Peyer's patch (tissue), 4 donors: ENCODE data around the gene ENO4. TPM values are rescaled to one million over a fixed set of nuclear protein-coding genes. Genes with fewer than 3 reads are reported as not detected.

Experiments
- DNase-seq, 3 donors: peaks; one replicate each; pipeline ENCODE4 v3.0.0-alpha.2; 2017 to 2019
- H3K27ac ChIP-seq, 4 donors: fragments of 200-600 bp; sonication (generic); one replicate each; pipeline ENCODE4 v1.5.1; 2016 to 2019
- H3K27me3 ChIP-seq, 2 donors: fragments of 200-600 bp; sonication (generic); one replicate each; pipeline ENCODE4 v1.5.1; 2019
- H3K36me3 ChIP-seq, 3 donors: fragments of 200-600 bp; sonication (generic); one replicate each; pipeline ENCODE4 v1.5.1; 2016 to 2019
- H3K4me1 ChIP-seq, 4 donors: fragments of 200-600 bp; sonication (generic); one replicate each; pipeline ENCODE4 v1.5.1; 2016 to 2019
- H3K4me3 ChIP-seq, 4 donors: fragments of 200-600 bp; sonication (generic); 1 replicate in 3 of 4; 2 replicates in 1 of 4; pipeline ENCODE4 v1.5.1; 2016 to 2019; ENCODE audit warnings: mild to moderate bottlenecking in 1 of 4
- H3K9me3 ChIP-seq, 4 donors: fragments of 200-600 bp; sonication (generic); one replicate each; pipeline ENCODE4 v1.5.1; 2016 to 2019; ENCODE audit warnings: mild to moderate bottlenecking in 1 of 4
- CTCF ChIP-seq, 6 experiments: fragments of 450-650 bp in 4 of 6; fragments of 200-600 bp in 2 of 6; sonication (generic) in 1 of 6; IDR thresholded peaks; one replicate each; pipeline ENCODE4 v1.5.1; 2017 to 2019; ENCODE audit warnings: antibody characterized with exemption in 6 of 6, mild to moderate bottlenecking in 3 of 6, moderate library complexity in 1 of 6
- POLR2A ChIP-seq, 2 donors: fragments of 450-650 bp; IDR thresholded peaks; one replicate each; pipeline ENCODE4 v1.5.1; 2017; ENCODE audit warnings: antibody characterized with exemption in 2 of 2, mild to moderate bottlenecking in 2 of 2, moderate library complexity in 2 of 2
- total RNA-seq, 4 donors: library from RNA; depleted of rRNA; stranded (reverse); fragments of >200 nt; gene quantifications; one replicate each; pipeline ENCODE4 v1.1.0, GENCODE V29; 2016

The ENO4 gene
- total RNA-seq, 4 donors from 2014 or later = not detected

- Histone ChIP-seq H3K27me3 (no peaks in the 10 kb centered on the region), H3K4me1 (no peaks in the 10 kb centered on the region), H3K9me3 (no peaks in the 10 kb centered on the region), H3K36me3 (no peaks in the 10 kb centered on the region), H3K4me3 (no peak overlapping the region), H3K27ac (no peak overlapping the region)
- DNase-seq = no peak
- no peak for TF ChIP-seq CTCF (IDR thresholded peaks at IDR 0.05)
- TF ChIP-seq POLR2A (IDR thresholded peaks at IDR 0.05) = no peak
Observed at GRCh38 chr10:116803451-116804249, 45.6 kb upstream of the ENO4 start.

GRCh38 chr10:116808706-116809105 lies 40.6 kb upstream of the ENO4 start:
- no peaks in the 10 kb centered on the region for H3K4me1 ChIP-seq
- no peak for TF ChIP-seq POLR2A (IDR thresholded peaks at IDR 0.05)
- TF ChIP-seq CTCF (IDR thresholded peaks at IDR 0.05) = no peak
- no peaks in the 10 kb centered on the region for H3K36me3 ChIP-seq
- H3K27ac ChIP-seq = no peak overlapping the region
- H3K9me3 ChIP-seq = no peaks in the 10 kb centered on the region
- DNase-seq = no peak
- H3K27me3 ChIP-seq = no peaks in the 10 kb centered on the region
- H3K4me3 ChIP-seq = no peak overlapping the region

- H3K4me3 ChIP-seq = no peak overlapping the region
- H3K36me3 ChIP-seq = no peaks in the 10 kb centered on the region
- TF ChIP-seq CTCF (IDR thresholded peaks at IDR 0.05) (peak in 4 of 6 experiments; percentile 21 to 38 (median 30)), POLR2A (IDR thresholded peaks at IDR 0.05) (no peak)
- no peaks in the 10 kb centered on the region for H3K4me1 ChIP-seq
- H3K27ac ChIP-seq = no peak overlapping the region
- no peaks in the 10 kb centered on the region for H3K9me3 ChIP-seq
- H3K27me3 ChIP-seq = no peaks in the 10 kb centered on the region
- no peak for DNase-seq
Observed at GRCh38 chr10:116809483-116810119, 39.7 kb upstream of the ENO4 start.

GRCh38 chr10:116810120-116810500 lies 39.2 kb upstream of the ENO4 start:
- H3K9me3 ChIP-seq = no peaks in the 10 kb centered on the region
- H3K4me1 ChIP-seq = no peaks in the 10 kb centered on the region
- no peak for TF ChIP-seq CTCF (IDR thresholded peaks at IDR 0.05)
- no peak for TF ChIP-seq POLR2A (IDR thresholded peaks at IDR 0.05)
- no peak overlapping the region for H3K4me3 ChIP-seq
- no peaks in the 10 kb centered on the region for H3K27me3 ChIP-seq
- H3K27ac ChIP-seq = no peak overlapping the region
- no peaks in the 10 kb centered on the region for H3K36me3 ChIP-seq
- DNase-seq = no peak

- TF ChIP-seq CTCF (IDR thresholded peaks at IDR 0.05) = no peak
- TF ChIP-seq POLR2A (IDR thresholded peaks at IDR 0.05) = no peak
- H3K4me3 ChIP-seq = no peak overlapping the region
- DNase-seq = no peak
- no peaks in the 10 kb centered on the region for H3K36me3 ChIP-seq
- no peaks in the 10 kb centered on the region for H3K27me3 ChIP-seq
- H3K9me3 ChIP-seq = no peaks in the 10 kb centered on the region
- no peaks in the 10 kb centered on the region for H3K4me1 ChIP-seq
- no peak overlapping the region for H3K27ac ChIP-seq
Observed at GRCh38 chr10:116810895-116811294, 38.4 kb upstream of the ENO4 start.
